Subcutaneous abdominal adipose tissue (tissue), 5 donors: ENCODE measurements around the gene SERTAD3.
A peak's percentile ranks its signal among the peaks of the same experiment; 100 is the strongest.
"Not testable (repeated sequence)": the region's sequence is repeated elsewhere in the genome, so short reads cannot be mapped to it uniquely, and the experiment has no call there.

Experiments used
- H3K27ac ChIP-seq: one replicate; pipeline ENCODE4 v1.7.0; 2013; ENCODE audit warnings: low read depth, mild to moderate bottlenecking, inconsistent platforms, low read length, moderate library complexity
- H3K27me3 ChIP-seq, 5 donors: one replicate each; pipeline ENCODE4 v1.7.0; 2013; ENCODE audit warnings: low read length in 5 of 5, inconsistent platforms in 1 of 5; ENCODE audit not compliant: control insufficient read depth in 5 of 5, insufficient read depth in 4 of 5
- H3K36me3 ChIP-seq, 5 donors: one replicate each; pipeline ENCODE4 v1.7.0; 2013; ENCODE audit warnings: low read length in 5 of 5; ENCODE audit not compliant: control insufficient read depth in 5 of 5, insufficient read depth in 5 of 5
- H3K4me1 ChIP-seq, 5 donors: one replicate each; pipeline ENCODE4 v1.7.0; 2013; ENCODE audit warnings: low read length in 5 of 5, mild to moderate bottlenecking in 3 of 5, moderate library complexity in 1 of 5; ENCODE audit not compliant: control insufficient read depth in 5 of 5, insufficient read depth in 5 of 5
- H3K4me3 ChIP-seq, 5 donors: one replicate each; pipeline ENCODE4 v1.7.0; 2013; ENCODE audit warnings: low read length in 5 of 5, low read depth in 1 of 5
- H3K9ac ChIP-seq, 5 donors: one replicate each; pipeline ENCODE4 v1.7.0; 2013; ENCODE audit warnings: low read length in 5 of 5, mild to moderate bottlenecking in 4 of 5, moderate library complexity in 3 of 5
- H3K9me3 ChIP-seq, 5 donors: one replicate each; pipeline ENCODE4 v1.7.0; 2013; ENCODE audit warnings: low read length in 5 of 5; ENCODE audit not compliant: control insufficient read depth in 5 of 5
- donor health status: healthy.
- donor health status: healthy.
- donor health status: healthy.
- donor health status: healthy.
- donor health status: healthy.

The SERTAD3 gene

DNA sequence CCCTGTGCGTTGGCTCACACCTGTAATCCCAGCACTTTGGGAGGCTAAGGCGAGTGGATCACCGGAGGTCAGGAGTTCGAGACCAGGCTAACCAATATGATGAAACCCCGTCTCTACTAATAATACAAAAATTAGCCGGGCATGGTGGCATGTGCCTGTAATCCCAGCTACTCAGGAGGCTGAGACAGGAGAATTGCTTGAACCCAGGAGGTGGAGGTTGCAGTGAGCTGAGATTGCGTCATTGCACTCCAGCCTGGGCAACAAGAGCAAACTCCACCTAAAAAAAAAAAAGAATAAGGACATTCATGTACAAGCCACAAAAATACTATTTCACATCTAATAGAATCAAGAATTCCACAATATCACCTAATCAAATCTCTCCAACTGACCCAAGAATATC is 15.9 kb downstream of the SERTAD3 start:
- H3K27me3 ChIP-seq, H3K9ac ChIP-seq, H3K36me3 ChIP-seq, H3K9me3 ChIP-seq, H3K27ac ChIP-seq, H3K4me3 ChIP-seq: not testable (repeated sequence)
- H3K4me1 ChIP-seq = peaks cover 5 to 32% (median 27%) of the 10 kb centered on the region in 5 donors

DNA sequence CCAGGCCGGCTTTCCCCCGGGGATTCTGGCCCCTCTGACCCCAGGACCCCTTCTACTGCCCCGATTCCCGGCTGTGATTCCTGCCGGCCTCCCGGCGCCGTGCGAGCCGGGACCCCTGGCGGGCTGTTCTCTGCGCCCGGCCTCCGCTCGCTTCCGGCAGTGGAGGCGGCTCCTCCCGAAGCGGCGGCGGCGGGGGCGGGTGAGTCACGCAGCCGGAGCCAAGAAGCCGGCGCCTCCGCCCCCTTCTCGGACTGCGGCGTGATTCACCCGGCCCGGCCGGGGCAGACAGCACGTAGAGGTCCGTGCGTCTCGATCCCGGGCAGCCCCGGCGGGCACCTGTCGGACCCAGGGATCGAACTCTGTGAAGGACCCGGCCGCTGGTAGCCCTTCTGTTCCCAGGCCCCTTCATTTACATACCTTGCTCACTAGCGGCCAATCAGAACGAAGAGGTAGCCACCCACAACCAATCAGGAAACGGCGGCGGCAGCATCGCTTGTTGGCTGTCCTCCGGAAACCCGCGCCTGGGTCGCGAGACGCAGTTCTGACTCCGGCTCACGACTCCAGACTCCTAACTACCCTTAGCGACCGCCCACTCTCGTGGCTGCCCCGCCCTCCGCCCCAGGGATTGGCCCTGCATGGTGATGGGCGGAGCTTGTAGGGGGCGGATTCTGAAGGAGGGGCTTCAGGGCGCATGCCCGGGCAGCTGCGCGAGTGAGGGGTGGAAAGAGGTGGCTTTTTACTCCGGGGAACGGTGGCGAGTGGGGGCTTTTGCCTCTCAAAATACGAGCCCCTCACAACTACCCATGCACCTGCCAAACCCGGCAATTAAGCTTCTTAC is 18.5 kb downstream of the SERTAD3 start, which contains the start of gene SERTAD1:
Gene SERTAD1 (minus strand): TSS at position 543 of the 838 bp plus-strand sequence. CDS start 2,446 bp downstream, outside the sequence.
- peaks cover 3 to 41% (median 30%) of the 10 kb centered on the region in 5 donors for H3K4me1 ChIP-seq
- no peaks in the 10 kb centered on the region for H3K9me3 ChIP-seq
- peaks cover 0 to 14% (median 12%) of the 10 kb centered on the region in 5 donors for H3K36me3 ChIP-seq
- H3K4me3 ChIP-seq = peak within 1 kb of the TSS; percentile 84 to 99 (median 98)
- H3K27me3 ChIP-seq = no peaks in the 10 kb centered on the region
- peak within 1 kb of the TSS; percentile 83 to 99 (median 97) for H3K9ac ChIP-seq
- H3K27ac ChIP-seq = peak within 1 kb of the TSS; percentile 98

DNA sequence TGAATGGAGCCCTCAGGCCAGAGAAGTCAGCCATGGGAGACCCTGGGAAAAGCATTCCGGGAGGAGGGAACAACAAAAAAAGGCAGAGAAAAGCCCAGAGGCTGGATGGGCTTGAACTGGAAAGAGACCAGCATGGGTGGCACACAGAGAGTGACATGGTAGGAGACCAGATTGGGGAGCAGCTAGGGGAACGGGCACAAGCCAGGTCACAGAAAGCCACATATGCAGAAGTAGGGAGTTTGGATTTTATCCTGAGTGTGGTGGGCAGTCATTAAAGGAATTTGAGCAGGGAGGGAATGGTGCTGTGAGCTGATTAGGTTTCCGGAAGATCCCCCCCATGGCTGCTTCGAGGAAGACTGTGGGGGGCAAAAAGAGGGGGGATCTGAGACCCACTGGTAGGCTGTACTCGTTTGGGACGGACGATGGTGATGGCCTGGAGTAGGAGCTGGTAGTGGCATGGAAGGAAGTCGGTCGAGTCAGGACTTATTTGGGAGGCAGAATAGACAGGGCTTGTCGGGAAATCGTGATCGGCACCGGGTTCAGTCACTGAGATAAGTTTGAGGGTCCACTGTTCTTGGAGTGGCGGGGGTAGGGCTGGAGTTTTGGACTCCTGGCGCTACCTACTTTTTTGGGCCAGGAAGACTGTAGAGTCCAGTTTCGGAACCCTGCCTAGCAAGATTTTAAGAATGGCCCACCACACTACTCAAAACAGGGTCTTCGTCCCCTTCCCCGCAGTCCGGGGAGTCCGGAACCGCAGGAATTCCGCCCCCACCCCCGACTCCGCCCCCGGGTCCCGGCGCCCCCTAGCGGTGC is 19.3 kb downstream of the SERTAD3 start:
- H3K36me3 ChIP-seq = peaks cover 0 to 14% (median 12%) of the 10 kb centered on the region in 5 donors
- peak overlapping the region; percentile 83 to 99 (median 97) for H3K9ac ChIP-seq
- peak overlapping the region; percentile 98 for H3K27ac ChIP-seq
- H3K27me3 ChIP-seq = no peaks in the 10 kb centered on the region
- H3K4me1 ChIP-seq = peaks cover 3 to 44% (median 30%) of the 10 kb centered on the region in 5 donors
- H3K9me3 ChIP-seq = no peaks in the 10 kb centered on the region
- H3K4me3 ChIP-seq = peak overlapping the region; percentile 84 to 99 (median 98)

GRCh38 chr19:40423938-40424337 is 20.2 kb downstream of the SERTAD3 start:
- H3K27ac ChIP-seq = no peak overlapping the region

GRCh38 chr19:40422748-40423566 is 21.2 kb downstream of the SERTAD3 start:
- peak overlapping the region; percentile 98 for H3K27ac ChIP-seq
- no peaks in the 10 kb centered on the region for H3K27me3 ChIP-seq
- H3K36me3 ChIP-seq = peaks cover 0 to 14% (median 12%) of the 10 kb centered on the region in 5 donors
- H3K9me3 ChIP-seq = no peaks in the 10 kb centered on the region
- H3K4me3 ChIP-seq = no peak overlapping the region
- no peak overlapping the region for H3K9ac ChIP-seq
- H3K4me1 ChIP-seq = peaks cover 3 to 49% (median 30%) of the 10 kb centered on the region in 5 donors

More at GRCh38 chr19:40423938-40424337, 20.2 kb downstream of the SERTAD3 start:
- peak overlapping the region in 4 of 5 donors; percentile 84 to 99 (median 98) for H3K4me3 ChIP-seq
- H3K36me3 ChIP-seq = peaks cover 0 to 14% (median 12%) of the 10 kb centered on the region in 5 donors
- no peaks in the 10 kb centered on the region for H3K9me3 ChIP-seq
- H3K4me1 ChIP-seq = peaks cover 3 to 44% (median 30%) of the 10 kb centered on the region in 5 donors
- H3K27me3 ChIP-seq = no peaks in the 10 kb centered on the region
- H3K9ac ChIP-seq = peak overlapping the region in 3 of 5 donors; percentile 83 to 98 (median 97)

DNA sequence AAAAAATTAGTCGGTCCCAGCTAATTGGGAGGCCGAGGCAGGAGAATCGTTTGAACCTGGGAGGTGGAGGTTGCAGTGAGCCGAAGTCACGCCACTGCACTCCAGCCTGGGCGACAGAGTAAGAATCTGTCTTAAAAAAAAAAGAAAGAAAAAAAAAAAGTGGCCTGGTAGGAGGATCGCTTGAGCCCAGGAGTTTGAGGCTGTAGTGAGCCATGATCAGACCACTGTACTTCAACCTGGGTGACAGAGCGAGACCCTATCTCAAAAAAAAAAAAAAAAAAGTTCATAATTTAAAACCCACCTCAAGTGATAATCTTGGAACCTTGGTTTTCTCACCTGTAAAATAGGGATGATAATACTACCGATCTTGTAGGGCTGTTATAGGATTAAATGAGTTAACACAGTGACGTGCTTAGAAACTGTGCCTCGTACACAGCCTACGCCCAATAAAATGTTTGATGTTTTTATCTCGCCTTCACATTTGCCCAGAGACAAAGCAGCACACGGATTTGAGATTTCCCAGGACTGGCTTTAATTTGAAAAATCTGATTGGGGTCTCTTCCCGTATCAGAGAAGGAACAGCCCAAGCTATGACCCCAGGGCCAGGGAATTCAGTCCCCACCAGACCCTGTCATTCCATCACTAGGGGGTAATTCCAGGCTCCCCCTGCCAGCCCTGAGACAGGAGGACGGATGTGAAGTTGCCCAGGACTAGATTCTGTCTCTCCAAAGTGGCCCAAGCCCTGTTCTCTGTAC is 22.0 kb downstream of the SERTAD3 start:
- H3K27me3 ChIP-seq = no peaks in the 10 kb centered on the region
- peak overlapping the region in 2 of 5 donors; percentile 70 to 78 for H3K9ac ChIP-seq
- no peak overlapping the region for H3K4me3 ChIP-seq
- H3K36me3 ChIP-seq = peaks cover 0 to 14% (median 12%) of the 10 kb centered on the region in 5 donors
- H3K27ac ChIP-seq = peak overlapping the region; percentile 98
- H3K9me3 ChIP-seq = no peaks in the 10 kb centered on the region
- H3K4me1 ChIP-seq = peaks cover 3 to 57% (median 37%) of the 10 kb centered on the region in 5 donors

DNA sequence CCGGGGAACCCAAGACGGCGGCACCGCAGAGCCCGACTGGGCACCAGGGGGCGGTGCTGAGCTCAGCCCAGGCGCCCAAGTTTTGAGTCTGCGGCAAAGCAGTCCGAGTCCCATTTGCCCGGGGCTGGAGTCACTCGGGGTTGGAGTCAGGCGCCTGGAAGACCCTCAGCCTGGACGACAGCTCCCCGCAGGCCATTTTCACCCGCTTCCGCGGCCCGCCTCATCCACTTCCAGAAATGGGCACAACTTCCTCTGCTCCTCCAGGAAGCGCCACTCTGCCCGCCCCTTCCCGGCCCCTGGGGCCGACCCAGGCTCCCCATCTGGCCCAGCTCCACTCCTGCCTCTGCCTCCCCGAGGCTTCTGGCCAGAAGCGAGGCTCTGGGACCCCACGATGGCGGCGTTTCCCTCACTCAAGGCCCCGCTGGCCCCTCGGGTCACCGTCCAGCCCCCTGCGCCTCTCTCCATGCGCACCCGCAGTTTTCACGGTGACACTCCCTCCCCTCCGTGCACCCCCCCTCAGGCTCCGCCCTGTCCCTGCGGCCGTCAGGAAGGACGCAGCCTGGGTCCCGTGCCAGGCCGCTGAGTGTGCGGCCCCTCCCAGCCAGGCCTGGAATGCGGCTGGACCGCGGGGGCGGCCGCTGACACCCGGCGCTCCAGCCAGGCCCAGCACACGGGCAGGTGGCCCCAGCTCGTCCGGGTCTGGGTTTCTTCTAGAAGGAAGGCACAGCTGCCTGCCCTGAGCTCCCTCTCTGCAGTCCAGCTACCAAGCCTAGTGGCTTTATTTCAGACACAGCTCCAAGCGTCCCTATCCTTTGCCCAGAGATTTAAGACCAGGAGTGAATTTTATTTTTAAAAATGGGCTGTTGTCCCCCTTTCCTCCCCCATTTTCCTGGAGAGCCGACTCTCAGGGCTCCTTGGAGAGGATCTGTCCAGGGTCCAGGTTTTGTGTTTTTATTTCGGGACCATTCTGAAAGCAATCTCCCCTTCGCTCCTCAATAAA is 23.1 kb downstream of the SERTAD3 start:
- H3K27me3 ChIP-seq = no peaks in the 10 kb centered on the region
- peaks cover 0 to 14% (median 12%) of the 10 kb centered on the region in 5 donors for H3K36me3 ChIP-seq
- no peaks in the 10 kb centered on the region for H3K9me3 ChIP-seq
- peaks cover 0 to 64% (median 38%) of the 10 kb centered on the region in 5 donors for H3K4me1 ChIP-seq
- H3K4me3 ChIP-seq = peak overlapping the region; percentile 58 to 77 (median 69)
- peak overlapping the region; percentile 98 for H3K27ac ChIP-seq
- peak overlapping the region; percentile 53 to 90 (median 78) for H3K9ac ChIP-seq

GRCh38 chr19:40420451-40420765 is 23.7 kb downstream of the SERTAD3 start:
- Histone ChIP-seq H3K27ac (peak overlapping the region; percentile 98), H3K9ac (peak overlapping the region in 3 of 5 donors; percentile 70 to 90 (median 78)), H3K4me1 (peaks cover 0 to 64% (median 38%) of the 10 kb centered on the region in 5 donors), H3K9me3 (no peaks in the 10 kb centered on the region), H3K4me3 (peak overlapping the region in 4 of 5 donors; percentile 58 to 77 (median 70)), H3K36me3 (peaks cover 0 to 14% (median 12%) of the 10 kb centered on the region in 5 donors), H3K27me3 (no peaks in the 10 kb centered on the region)
